ENCODE measurements around the gene PKNOX2.

The PKNOX2 gene

DNA sequence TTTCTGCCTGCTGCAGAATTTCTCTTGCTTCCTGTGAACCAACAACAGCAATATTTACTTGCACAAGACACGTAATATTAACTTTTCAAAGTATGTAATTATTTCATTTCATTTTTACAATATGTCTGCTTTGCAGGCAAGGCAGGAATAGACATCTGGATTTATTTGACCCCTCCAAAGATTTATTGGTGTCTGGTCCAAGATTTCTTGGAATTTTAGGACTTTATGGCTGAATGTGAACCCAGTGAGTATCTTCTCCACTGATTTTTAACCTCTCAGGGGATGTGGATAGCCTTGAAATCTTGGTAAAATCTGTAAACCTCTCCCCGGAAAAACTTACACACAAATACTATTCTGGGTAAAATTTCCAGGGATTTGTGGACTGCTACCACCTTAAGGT, 61.5 kb downstream of the PKNOX2 start:
- no peaks in the 10 kb centered on the region for H3K36me3 ChIP-seq (ENCODE audit: control insufficient read depth, insufficient read depth, low read length)
- no peaks in the 10 kb centered on the region for H3K27me3 ChIP-seq (replicated peaks; ENCODE audit: control insufficient read depth, insufficient read depth, low read length)
- no peak overlapping the region for H3K4me3 ChIP-seq (replicated peaks; ENCODE audit: low read depth, low read length)
- TF ChIP-seq, protein P1, sequence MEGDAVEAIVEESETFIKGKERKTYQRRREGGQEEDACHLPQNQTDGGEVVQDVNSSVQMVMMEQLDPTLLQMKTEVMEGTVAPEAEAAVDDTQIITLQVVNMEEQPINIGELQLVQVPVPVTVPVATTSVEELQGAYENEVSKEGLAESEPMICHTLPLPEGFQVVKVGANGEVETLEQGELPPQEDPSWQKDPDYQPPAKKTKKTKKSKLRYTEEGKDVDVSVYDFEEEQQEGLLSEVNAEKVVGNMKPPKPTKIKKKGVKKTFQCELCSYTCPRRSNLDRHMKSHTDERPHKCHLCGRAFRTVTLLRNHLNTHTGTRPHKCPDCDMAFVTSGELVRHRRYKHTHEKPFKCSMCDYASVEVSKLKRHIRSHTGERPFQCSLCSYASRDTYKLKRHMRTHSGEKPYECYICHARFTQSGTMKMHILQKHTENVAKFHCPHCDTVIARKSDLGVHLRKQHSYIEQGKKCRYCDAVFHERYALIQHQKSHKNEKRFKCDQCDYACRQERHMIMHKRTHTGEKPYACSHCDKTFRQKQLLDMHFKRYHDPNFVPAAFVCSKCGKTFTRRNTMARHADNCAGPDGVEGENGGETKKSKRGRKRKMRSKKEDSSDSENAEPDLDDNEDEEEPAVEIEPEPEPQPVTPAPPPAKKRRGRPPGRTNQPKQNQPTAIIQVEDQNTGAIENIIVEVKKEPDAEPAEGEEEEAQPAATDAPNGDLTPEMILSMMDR (IDR thresholded peaks at IDR 0.05; ENCODE audit: insufficient read depth, low read length, poor library complexity, severe bottlenecking), result no peak
- DNase-seq (ENCODE audit: extremely low read depth, insufficient read length), result no peak

DNA sequence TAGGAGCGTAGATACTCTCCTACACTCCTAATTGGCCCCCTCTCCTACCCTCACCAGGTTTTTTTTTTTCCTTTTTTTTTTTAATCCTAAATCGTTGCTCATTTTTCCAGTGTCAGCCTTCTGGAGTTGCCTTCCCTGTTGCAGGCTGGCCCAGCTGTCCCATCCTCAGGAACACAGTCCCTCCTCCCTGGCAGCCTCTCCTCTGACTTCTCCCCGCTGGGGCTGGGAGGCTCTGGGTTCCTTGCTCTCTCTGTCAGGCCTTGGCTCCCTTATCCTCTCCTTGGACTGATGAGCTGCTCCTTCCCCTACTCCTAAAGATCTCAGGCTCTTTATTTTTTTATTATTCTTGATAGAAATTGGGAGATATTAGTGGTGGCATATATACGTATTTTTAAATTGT, 62.2 kb downstream of the PKNOX2 start:
- no peaks in the 10 kb centered on the region for H3K27me3 ChIP-seq (replicated peaks; ENCODE audit: control insufficient read depth, insufficient read depth, low read length)
- H3K36me3 ChIP-seq (ENCODE audit: control insufficient read depth, insufficient read depth, low read length), result no peaks in the 10 kb centered on the region
- TF ChIP-seq, protein P1 (IDR thresholded peaks at IDR 0.05; ENCODE audit: insufficient read depth, low read length, poor library complexity, severe bottlenecking), result no peak
- no peak overlapping the region for H3K4me3 ChIP-seq (replicated peaks; ENCODE audit: low read depth, low read length)
- DNase-seq (ENCODE audit: extremely low read depth, insufficient read length), result no peak

- no peaks in the 10 kb centered on the region for H3K36me3 ChIP-seq (ENCODE audit: control insufficient read depth, insufficient read depth, low read length)
- DNase-seq (ENCODE audit: extremely low read depth, insufficient read length), result no peak
- no peak overlapping the region for H3K4me3 ChIP-seq (replicated peaks; ENCODE audit: low read depth, low read length)
- TF ChIP-seq, protein P1 (IDR thresholded peaks at IDR 0.05; ENCODE audit: insufficient read depth, low read length, poor library complexity, severe bottlenecking), result no peak
- no peaks in the 10 kb centered on the region for H3K27me3 ChIP-seq (replicated peaks; ENCODE audit: control insufficient read depth, insufficient read depth, low read length)
Measured at GRCh38 chr11:125227151-125227550, 62.6 kb downstream of the PKNOX2 start.

DNA sequence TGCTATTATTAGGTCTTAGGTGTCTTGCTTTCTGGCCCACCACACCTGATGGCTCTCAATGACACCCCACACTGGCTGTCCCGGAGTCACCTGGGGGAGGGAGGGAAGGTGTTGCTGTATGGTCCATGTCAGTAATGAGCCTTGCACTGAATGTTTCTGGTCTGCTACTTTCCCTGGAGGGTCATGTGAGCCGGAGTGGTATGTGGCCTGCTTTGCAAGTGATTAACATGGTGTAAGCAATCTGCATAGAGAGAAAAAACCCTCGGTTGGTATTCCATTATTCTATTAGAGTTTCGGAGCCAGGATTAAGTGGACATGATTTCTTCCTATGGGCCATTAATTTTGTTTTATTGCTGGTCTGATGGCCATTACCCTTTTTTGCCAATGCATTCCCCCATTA, 63.9 kb downstream of the PKNOX2 start:
- TF ChIP-seq, protein P1 (IDR thresholded peaks at IDR 0.05; ENCODE audit: insufficient read depth, low read length, poor library complexity, severe bottlenecking), result no peak
- DNase-seq (ENCODE audit: extremely low read depth, insufficient read length), result no peak
- Histone ChIP-seq H3K36me3 (ENCODE audit: control insufficient read depth, insufficient read depth, low read length) (no peaks in the 10 kb centered on the region), H3K4me3 (replicated peaks; ENCODE audit: low read depth, low read length) (no peak overlapping the region), H3K27me3 (replicated peaks; ENCODE audit: control insufficient read depth, insufficient read depth, low read length) (no peaks in the 10 kb centered on the region)

DNA sequence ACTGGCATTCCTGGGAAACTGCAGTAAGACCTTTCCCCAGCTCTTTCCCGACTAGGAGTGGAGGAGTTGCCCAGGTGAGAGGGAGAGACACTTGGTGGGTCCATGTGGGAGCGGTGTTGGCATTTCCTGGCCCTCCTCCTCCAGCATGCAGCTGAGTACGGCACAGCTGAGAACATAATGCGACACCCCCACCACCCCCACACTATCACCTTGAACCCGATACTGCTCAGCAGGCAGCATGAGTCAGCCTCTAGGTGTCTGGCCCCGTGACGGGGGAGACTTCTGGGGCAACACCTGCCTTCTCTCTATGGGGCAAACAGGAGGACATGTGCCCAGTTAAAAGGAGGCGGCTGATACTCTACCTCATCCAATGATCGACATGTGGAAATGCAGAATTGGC, 64.4 kb downstream of the PKNOX2 start:
- TF ChIP-seq, protein P1 (IDR thresholded peaks at IDR 0.05; ENCODE audit: insufficient read depth, low read length, poor library complexity, severe bottlenecking), result no peak
- H3K36me3 ChIP-seq (ENCODE audit: control insufficient read depth, insufficient read depth, low read length), result no peaks in the 10 kb centered on the region
- no peak for DNase-seq (ENCODE audit: extremely low read depth, insufficient read length)
- H3K27me3 ChIP-seq (replicated peaks; ENCODE audit: control insufficient read depth, insufficient read depth, low read length), result no peaks in the 10 kb centered on the region
- H3K4me3 ChIP-seq (replicated peaks; ENCODE audit: low read depth, low read length), result no peak overlapping the region

DNA sequence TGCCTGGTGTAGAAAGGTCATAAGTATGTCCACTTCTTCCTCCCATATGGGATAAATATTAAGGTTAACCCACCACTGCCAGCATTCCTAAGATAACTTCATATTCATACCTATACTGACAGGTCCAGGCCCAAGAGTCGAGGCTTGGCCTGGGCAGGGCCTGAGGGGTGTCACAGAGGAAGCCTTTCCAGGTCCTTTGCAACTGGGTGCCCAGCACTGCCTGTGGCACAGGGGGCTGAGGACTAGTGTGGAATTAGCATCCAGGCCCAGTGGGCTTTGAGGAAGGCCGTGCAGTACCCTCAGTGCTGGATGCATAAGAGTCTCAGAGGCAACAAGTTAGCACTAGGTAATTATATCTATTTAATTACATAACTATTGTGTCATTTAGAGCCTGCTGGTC, 65.4 kb downstream of the PKNOX2 start:
- H3K4me3 ChIP-seq (replicated peaks; ENCODE audit: low read depth, low read length), result no peak overlapping the region
- TF ChIP-seq, protein P1 (IDR thresholded peaks at IDR 0.05; ENCODE audit: insufficient read depth, low read length, poor library complexity, severe bottlenecking), result no peak
- no peaks in the 10 kb centered on the region for H3K27me3 ChIP-seq (replicated peaks; ENCODE audit: control insufficient read depth, insufficient read depth, low read length)
- no peaks in the 10 kb centered on the region for H3K36me3 ChIP-seq (ENCODE audit: control insufficient read depth, insufficient read depth, low read length)
- DNase-seq (ENCODE audit: extremely low read depth, insufficient read length), result no peak
